GM12878 (cell line): ENCODE results near the gene SLC18A3. TPM values are rescaled to one million over a fixed set of nuclear protein-coding genes. Genes with fewer than 3 reads are reported as not detected.

ENCODE experiments used
- ATAC-seq: fragments of 200-7000 bp; cut with Tn5 transposase; 3 replicates; pipeline ENCODE4 v1.9.1; 2020; ENCODE audit warnings: mild to moderate bottlenecking, moderate library complexity
- BruUV-seq: library from RNA; stranded (reverse); fragments of 400-500 nt; replicated peaks from 2 replicates; lab custom pipeline; 2021; lab: Mats Ljungman, UMichigan
- CTCF ChIA-PET: fragments of 300-600 bp; sonication (Branson Sonifier 250); formaldehyde crosslinking; extraction: SDS; loops from one replicate; lab custom pipeline; 2021; ENCODE audit warnings: inconsistent platforms; lab: Yijun Ruan, JAX
- POLR2A ChIA-PET: fragments of 350-600 bp; formaldehyde crosslinking; extraction: SDS; loops from one replicate; lab custom pipeline; 2021; ENCODE audit warnings: inconsistent platforms; lab: Charles Lee
- RAD21 ChIA-PET: fragments of 300-600 bp; sonication (Branson Sonifier 250); formaldehyde crosslinking; loops from one replicate; lab custom pipeline; 2023; ENCODE audit warnings: antibody characterized with exemption; ENCODE audit not compliant: unreplicated experiment; lab: Charles Lee
- SMC1A ChIA-PET: fragments of 300-600 bp; sonication (Branson Sonifier 250); formaldehyde crosslinking; loops from one replicate; lab custom pipeline; 2023; ENCODE audit not compliant: unreplicated experiment, uncharacterized antibody; lab: Charles Lee
- DNase-seq: peaks from one replicate; pipeline ENCODE4 v3.0.0-alpha.2; 2011; ENCODE audit warnings: low read depth, low spot score
- FAIRE-seq: peaks from 3 replicates; lab custom pipeline; 2011; peaks lifted over from hg19 to GRCh38; lab: Jason Lieb, UNC
- H2AFZ ChIP-seq: 2 replicates; pipeline ENCODE4 v1.6.0; 2011; ENCODE audit warnings: low read depth, low read length, control low read depth; ENCODE audit not compliant: control insufficient read depth
- H3K27ac ChIP-seq: 2 replicates; pipeline ENCODE4 v1.5.1; 2011; ENCODE audit warnings: control low read depth; ENCODE audit not compliant: control insufficient read depth, insufficient read depth
- H3K27me3 ChIP-seq, 2 experiments: replicated peaks in 1 of 2; 2 replicates each; pipeline versions ENCODE4 v1.6.0 to v1.6.1; 2011; ENCODE audit warnings: low read length in 1 of 2; ENCODE audit not compliant: control insufficient read depth in 2 of 2, insufficient read depth in 2 of 2
- H3K36me3 ChIP-seq, 2 experiments: 2 replicates each; pipeline ENCODE4 v1.5.1; 2011; ENCODE audit warnings: low read length in 1 of 2; ENCODE audit not compliant: control insufficient read depth in 2 of 2, insufficient read depth in 2 of 2
- H3K4me1 ChIP-seq: 2 replicates; pipeline ENCODE4 v1.6.1; 2011; ENCODE audit warnings: mild to moderate bottlenecking, low read length, moderate library complexity, mixed read lengths; ENCODE audit not compliant: control insufficient read depth, insufficient read depth
- H3K4me2 ChIP-seq: 2 replicates; pipeline ENCODE4 v1.6.0; 2011; ENCODE audit warnings: control low read depth; ENCODE audit not compliant: control insufficient read depth, insufficient read depth
- H3K4me3 ChIP-seq: fragments of 200-600 bp; sonication (generic); 2 replicates; pipeline ENCODE4 v1.5.1; 2016
- H3K79me2 ChIP-seq: 2 replicates; pipeline ENCODE4 v1.6.0; 2011; ENCODE audit warnings: low read length; ENCODE audit not compliant: control insufficient read depth, insufficient read depth
- H3K9ac ChIP-seq: 2 replicates; pipeline ENCODE4 v1.8.0; 2011; ENCODE audit warnings: low read length, control low read depth, mixed read lengths; ENCODE audit not compliant: control insufficient read depth, insufficient read depth
- H3K9me3 ChIP-seq: replicated peaks from 3 replicates; pipeline ENCODE4 v1.5.1; 2011; ENCODE audit warnings: mild to moderate bottlenecking, low read length; ENCODE audit not compliant: control insufficient read depth, insufficient read depth
- H4K20me1 ChIP-seq: 2 replicates; pipeline ENCODE4 v1.6.0; 2011; ENCODE audit not compliant: control insufficient read depth, insufficient read depth
- CBFB ChIP-seq: IDR thresholded peaks from 2 replicates; pipeline ENCODE4 v1.6.1; 2016; ENCODE audit warnings: antibody characterized with exemption, low read depth
- EED ChIP-seq: sonication (generic); IDR thresholded peaks from 2 replicates; pipeline ENCODE4 v1.6.1; 2016; ENCODE audit warnings: antibody characterized with exemption, low read depth
- FOS ChIP-seq: IDR thresholded peaks from 3 replicates; pipeline ENCODE4 v1.6.1; 2011; ENCODE audit warnings: borderline replicate concordance; ENCODE audit not compliant: insufficient read length; ENCODE audit errors: extremely low read depth
- JUND ChIP-seq: IDR thresholded peaks from 2 replicates; pipeline ENCODE4 v1.6.1; 2012; ENCODE audit warnings: low read depth, mild to moderate bottlenecking, low read length, improper control_type of control experiment, moderate library complexity
- STAT3 ChIP-seq: IDR thresholded peaks from 2 replicates; pipeline ENCODE4 v1.6.1; 2011; ENCODE audit warnings: low read depth, low read length, improper control_type of control experiment
- TBL1XR1 ChIP-seq: IDR thresholded peaks from 2 replicates; pipeline ENCODE4 v1.6.1; 2012; ENCODE audit warnings: low read depth, low read length, improper control_type of control experiment
- WGBS: methylation state at CpG from one replicate; pipeline ENCODE4 v1.1.6; 2016; ENCODE audit warnings: low lambda C conversion rate; ENCODE audit not compliant: insufficient replicate concordance, insufficient coverage; ENCODE audit errors: missing lambda C conversion rate; 5-methylcytosine and 5-hydroxymethylcytosine counted together
- in situ Hi-C: fragments of 300-500 bp; cut with MboI; formaldehyde crosslinking; loops from 9 replicates; pipeline ENCODE4 v1.14.3; 2018; ENCODE audit warnings: mixed read lengths
- intact Hi-C: fragments of 100-400 bp; cut with micrococcal nuclease; formaldehyde crosslinking; loops from one replicate; pipeline ENCODE4 v1.14.2; 2022; ENCODE audit not compliant: unreplicated experiment
- polyA plus RNA-seq, 11 experiments: library from polyadenylated mRNA; depleted of rRNA in 4 of 11; unstranded in 6 of 11; stranded (reverse) in 5 of 11; fragments of >200 nt; fragmentation: Nextera tagmentation in 4 of 11; fragmentation: Illumina TruSeq in 1 of 11; extraction: Ambion mirVana in 4 of 11; extraction: Trizol in 1 of 11; gene quantifications; 1 replicate in 1 of 11; 2 replicates in 10 of 11; pipeline versions ENCODE4 v1.2.1 to v1.2.3, GENCODE V29; 2011 to 2016; ENCODE audit warnings: inconsistent platforms in 2 of 11, missing spikeins in 2 of 11, low read depth in 1 of 11
- total RNA-seq, 4 experiments: library from RNA; depleted of rRNA in 3 of 4; stranded (reverse); fragments of >200 nt in 3 of 4; fragmentation: Illumina TruSeq in 1 of 4; extraction: Trizol in 1 of 4; gene quantifications; 2 replicates each; pipeline versions ENCODE4 v1.2.1 to v1.2.3, GENCODE V29; 2013 to 2021
- TF ChIP-seq, protein P1 (sequence below): fragments of 450-650 bp; conservative IDR thresholded peaks from 2 replicates; pipeline ENCODE4 v1.6.1; 2017; ENCODE audit warnings: mild to moderate bottlenecking, moderate library complexity
- TF ChIP-seq, protein P2 (sequence below): fragments of 450-650 bp; formaldehyde crosslinking; IDR thresholded peaks from 2 replicates; pipeline ENCODE4 v1.4.0; 2020; ENCODE audit warnings: mild to moderate bottlenecking, moderate library complexity
- TF ChIP-seq, protein P3 (sequence below): IDR thresholded peaks from 2 replicates; pipeline ENCODE4 v1.6.1; 2011; ENCODE audit warnings: borderline replicate concordance, low read depth, mild to moderate bottlenecking, moderate library complexity, low read length; ENCODE audit not compliant: insufficient read depth, poor library complexity, severe bottlenecking

Gene SLC18A3
- total and polyA plus RNA-seq, 10 of the 15 experiments (the other 5 are each of a cell fraction or from before 2014, with no cell fraction given): not detected

DNA sequence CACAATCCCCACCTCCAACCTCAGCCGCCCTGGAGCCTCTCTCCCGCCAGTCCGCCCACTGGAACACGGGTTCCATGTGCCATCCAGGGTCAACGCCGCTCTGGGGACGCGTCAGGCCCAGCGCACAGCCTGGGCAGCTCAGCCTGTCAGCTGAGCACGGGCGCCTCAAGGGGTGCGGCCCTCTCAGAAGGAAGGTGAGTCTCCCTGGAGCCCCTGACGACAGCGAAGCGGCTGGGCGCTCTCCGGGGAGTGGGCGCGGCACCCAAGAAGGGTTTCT is 1.2 kb upstream of the SLC18A3 start (continued):
- TF ChIP-seq CBFB: no peak
- no peak for TF ChIP-seq TBL1XR1

DNA sequence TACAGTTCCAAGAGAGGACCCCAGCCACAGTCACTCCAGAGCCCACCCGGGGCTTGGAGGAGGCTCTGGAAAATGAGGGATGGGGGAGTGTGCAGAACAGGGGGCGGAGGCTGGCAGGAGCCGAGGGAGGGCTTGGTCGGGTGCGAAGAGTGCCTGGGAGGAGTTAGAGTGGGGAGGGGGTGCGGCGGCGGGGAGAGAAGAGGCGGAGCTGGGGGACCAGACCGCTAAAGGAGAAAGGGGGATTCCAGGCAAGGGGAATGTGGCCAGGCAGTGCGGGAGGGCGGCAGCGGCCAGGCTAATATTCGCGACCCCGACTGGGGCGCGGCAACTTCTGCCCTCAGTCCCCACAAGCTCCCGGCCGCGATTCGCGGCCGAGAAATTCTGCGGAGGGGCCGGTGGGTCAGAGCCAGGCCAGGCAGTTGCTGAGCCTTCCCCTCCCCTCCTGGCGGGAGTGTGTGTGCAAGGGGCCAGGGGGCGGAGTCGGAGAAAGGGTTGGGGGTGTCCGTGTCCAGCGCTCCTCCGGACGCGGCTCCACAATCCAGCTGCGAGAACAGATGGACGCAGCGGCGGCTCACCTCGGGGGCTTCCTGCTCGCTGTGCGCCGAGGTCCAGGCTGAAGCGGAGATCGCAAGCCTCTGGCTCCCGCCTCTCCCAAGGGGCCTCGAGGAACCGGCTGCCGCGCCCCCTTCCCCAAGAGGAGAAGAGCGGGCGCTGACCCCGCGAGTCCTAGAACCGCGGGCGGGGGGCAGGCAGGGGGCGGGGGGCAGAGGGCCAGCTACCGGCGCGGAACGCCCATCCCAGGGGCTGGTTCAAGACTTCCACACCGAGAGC is 612 bp upstream of the SLC18A3 start:
- TF ChIP-seq FOS (no peak), JUND (no peak), EED (no peak), STAT3 (no peak)
- TF ChIP-seq, protein P1, sequence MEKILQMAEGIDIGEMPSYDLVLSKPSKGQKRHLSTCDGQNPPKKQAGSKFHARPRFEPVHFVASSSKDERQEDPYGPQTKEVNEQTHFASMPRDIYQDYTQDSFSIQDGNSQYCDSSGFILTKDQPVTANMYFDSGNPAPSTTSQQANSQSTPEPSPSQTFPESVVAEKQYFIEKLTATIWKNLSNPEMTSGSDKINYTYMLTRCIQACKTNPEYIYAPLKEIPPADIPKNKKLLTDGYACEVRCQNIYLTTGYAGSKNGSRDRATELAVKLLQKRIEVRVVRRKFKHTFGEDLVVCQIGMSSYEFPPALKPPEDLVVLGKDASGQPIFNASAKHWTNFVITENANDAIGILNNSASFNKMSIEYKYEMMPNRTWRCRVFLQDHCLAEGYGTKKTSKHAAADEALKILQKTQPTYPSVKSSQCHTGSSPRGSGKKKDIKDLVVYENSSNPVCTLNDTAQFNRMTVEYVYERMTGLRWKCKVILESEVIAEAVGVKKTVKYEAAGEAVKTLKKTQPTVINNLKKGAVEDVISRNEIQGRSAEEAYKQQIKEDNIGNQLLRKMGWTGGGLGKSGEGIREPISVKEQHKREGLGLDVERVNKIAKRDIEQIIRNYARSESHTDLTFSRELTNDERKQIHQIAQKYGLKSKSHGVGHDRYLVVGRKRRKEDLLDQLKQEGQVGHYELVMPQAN: no peak
- TF ChIP-seq, protein P2, sequence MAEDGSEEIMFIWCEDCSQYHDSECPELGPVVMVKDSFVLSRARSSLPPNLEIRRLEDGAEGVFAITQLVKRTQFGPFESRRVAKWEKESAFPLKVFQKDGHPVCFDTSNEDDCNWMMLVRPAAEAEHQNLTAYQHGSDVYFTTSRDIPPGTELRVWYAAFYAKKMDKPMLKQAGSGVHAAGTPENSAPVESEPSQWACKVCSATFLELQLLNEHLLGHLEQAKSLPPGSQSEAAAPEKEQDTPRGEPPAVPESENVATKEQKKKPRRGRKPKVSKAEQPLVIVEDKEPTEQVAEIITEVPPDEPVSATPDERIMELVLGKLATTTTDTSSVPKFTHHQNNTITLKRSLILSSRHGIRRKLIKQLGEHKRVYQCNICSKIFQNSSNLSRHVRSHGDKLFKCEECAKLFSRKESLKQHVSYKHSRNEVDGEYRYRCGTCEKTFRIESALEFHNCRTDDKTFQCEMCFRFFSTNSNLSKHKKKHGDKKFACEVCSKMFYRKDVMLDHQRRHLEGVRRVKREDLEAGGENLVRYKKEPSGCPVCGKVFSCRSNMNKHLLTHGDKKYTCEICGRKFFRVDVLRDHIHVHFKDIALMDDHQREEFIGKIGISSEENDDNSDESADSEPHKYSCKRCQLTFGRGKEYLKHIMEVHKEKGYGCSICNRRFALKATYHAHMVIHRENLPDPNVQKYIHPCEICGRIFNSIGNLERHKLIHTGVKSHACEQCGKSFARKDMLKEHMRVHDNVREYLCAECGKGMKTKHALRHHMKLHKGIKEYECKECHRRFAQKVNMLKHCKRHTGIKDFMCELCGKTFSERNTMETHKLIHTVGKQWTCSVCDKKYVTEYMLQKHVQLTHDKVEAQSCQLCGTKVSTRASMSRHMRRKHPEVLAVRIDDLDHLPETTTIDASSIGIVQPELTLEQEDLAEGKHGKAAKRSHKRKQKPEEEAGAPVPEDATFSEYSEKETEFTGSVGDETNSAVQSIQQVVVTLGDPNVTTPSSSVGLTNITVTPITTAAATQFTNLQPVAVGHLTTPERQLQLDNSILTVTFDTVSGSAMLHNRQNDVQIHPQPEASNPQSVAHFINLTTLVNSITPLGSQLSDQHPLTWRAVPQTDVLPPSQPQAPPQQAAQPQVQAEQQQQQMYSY (CRISPR knock-in tag): no peak
- TF ChIP-seq, protein P3, sequence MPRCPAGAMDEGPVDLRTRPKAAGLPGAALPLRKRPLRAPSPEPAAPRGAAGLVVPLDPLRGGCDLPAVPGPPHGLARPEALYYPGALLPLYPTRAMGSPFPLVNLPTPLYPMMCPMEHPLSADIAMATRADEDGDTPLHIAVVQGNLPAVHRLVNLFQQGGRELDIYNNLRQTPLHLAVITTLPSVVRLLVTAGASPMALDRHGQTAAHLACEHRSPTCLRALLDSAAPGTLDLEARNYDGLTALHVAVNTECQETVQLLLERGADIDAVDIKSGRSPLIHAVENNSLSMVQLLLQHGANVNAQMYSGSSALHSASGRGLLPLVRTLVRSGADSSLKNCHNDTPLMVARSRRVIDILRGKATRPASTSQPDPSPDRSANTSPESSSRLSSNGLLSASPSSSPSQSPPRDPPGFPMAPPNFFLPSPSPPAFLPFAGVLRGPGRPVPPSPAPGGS: no peak
- no peaks in the 10 kb centered on the region for H3K4me1 ChIP-seq
- H2AFZ ChIP-seq: no peak overlapping the region
- WGBS: 21% methylated on average over 28 of the region's 62 CpGs
- no peak overlapping the region for H3K4me3 ChIP-seq
- H3K9me3 ChIP-seq: peaks cover 4% of the 10 kb centered on the region; the same call in 1 of the 3 replicates
- ChIA-PET POLR2A (no interaction called here), RAD21 (no interaction called here), SMC1A (no interaction called here), CTCF (no interaction called here)
- H3K9ac ChIP-seq: no peak overlapping the region
- no peaks in the 10 kb centered on the region for H3K79me2 ChIP-seq
- no TSS peak for BruUV-seq
- no peak overlapping the region for H3K4me2 ChIP-seq
- no peak for ATAC-seq
- DNase-seq: no peak
- no peaks in the 10 kb centered on the region for H3K36me3 ChIP-seq
- intact Hi-C loops (no loop called here), in situ Hi-C loops (no loop called here)
- FAIRE-seq: no peak
- no peak overlapping the region for H3K27ac ChIP-seq
- no peaks in the 10 kb centered on the region for H4K20me1 ChIP-seq
- peaks cover 11 to 27% of the 10 kb centered on the region in 2 experiments for H3K27me3 ChIP-seq
